HG02981 (cell line): ENCODE measurements around the gene MYH7B.

Experiments used
- ATAC-seq: cut with Tn5 transposase; IDR thresholded peaks from one replicate; pipeline ENCODE4 v1.9.1; 2021; ENCODE audit warnings: mild to moderate bottlenecking, moderate library complexity; ENCODE audit not compliant: unreplicated experiment

MYH7B gene

DNA sequence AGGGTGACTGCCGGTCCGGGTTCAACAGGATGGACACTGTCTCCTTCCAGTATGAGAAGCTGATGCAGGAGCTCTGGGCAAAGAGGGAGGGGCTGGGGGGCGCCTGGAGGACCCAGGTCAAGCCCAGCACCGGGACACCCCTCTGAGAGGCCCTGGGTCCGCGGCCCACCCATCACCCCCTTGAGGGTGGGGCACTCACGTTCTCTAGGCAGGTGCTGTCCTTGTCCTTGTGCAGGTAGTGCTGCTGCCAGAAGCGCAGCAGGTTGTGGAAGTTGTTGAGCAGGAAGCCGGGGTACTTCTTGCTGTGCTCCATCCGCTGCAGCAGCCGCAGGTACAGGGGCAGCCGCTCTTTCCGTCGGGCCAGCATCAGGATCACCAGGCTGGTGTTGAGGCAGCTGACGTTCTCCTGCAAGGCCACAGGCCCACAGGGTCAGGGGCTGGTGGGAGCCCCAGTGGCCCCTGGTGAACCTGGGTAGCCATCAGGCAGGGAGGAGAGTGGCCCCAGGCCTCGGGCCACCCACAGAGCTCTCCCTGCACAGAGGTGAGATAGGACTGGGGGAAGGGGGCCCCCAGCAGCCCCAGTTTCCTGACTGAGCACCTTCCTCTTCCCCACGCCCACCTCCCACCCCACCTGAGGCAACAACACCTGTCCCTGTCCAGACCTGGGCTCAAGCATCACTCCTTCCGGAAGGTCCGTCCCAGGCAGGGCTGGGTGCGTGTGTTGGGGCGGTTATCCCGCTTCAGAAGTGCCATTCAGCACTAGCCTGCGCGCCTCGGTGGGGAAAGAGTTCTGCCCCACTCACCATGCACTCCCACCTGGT lies 47.8 kb downstream of the MYH7B start:
- ATAC-seq: no peak

DNA sequence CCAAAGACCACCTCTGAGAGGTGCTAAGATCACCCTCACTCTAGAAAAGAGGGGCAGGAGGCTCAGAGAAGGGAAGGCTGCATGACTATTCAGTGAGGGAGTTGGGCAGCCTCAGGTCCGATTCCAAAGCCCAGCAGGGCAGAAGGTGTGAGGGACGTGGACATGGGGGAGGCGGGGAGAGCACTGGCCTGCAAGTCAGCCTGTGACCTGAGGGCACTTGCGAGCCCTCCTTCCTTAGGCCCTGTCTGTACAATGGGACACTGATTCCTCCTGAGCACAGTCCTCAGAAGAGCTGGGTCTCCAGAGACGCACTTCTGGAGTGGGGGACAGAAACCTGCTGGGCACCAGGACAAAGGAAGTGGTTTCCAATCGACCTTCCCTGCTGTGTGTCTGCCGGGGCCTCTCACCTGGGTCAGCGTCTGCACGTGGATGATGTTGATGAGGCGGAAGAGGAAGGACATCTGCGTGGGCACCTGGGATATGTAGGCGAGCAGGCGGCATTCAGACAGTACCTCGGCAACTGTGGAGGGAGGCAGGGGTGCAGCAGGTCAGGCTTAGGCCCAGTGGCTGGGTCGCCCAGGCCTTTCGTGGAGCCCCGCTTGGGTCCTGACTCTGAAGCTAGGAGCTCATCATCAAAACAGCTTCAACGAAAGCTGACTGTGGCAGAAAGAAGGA lies 48.5 kb downstream of the MYH7B start:
- ATAC-seq: no peak

DNA sequence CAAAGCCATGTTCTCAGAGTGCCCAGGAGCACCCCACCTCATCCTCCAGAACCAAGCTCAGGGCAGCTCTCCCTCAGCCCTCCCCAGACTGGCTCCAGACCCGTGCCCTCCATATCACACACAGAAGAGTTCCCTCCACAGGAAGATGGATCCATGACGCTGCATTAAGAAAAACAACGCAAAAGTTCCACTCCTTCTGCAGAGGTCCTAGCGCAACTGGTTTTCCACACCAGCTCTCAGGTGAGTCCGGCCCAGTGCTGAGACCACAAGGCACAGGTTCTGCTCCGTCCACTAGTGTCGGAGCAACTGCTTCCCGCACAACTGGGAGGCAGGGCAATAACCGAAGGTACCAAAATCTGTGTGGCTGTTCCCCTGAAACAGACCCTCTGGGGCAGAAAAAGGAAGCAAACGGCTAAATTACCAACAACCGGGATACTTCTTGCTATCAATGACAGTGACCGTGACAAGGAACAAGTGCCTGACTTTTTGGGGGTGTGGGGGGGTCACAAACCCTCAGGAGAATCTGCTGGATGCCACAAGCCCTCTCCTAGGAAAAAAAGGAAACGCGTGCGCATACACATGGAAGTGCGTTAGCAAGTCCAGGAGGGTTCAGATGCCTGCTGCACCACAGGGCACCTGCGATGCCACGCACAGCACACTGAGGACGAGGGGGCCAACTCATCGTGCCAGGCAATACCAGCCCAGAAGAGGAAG lies 49.2 kb downstream of the MYH7B start:
- ATAC-seq: no peak
